GM19372 (cell line): ENCODE measurements around the gene KLHL26.
A peak's percentile ranks its signal among the peaks of the same experiment; 100 is the strongest.
"Not testable (repeated sequence)": the region's sequence is repeated elsewhere in the genome, so short reads cannot be mapped to it uniquely, and the experiment has no call there.

ENCODE experiments used
- ATAC-seq: cut with Tn5 transposase; IDR thresholded peaks from one replicate; pipeline ENCODE4 v1.9.1; 2021; ENCODE audit warnings: mild to moderate bottlenecking, low read depth, moderate library complexity; ENCODE audit not compliant: unreplicated experiment

The KLHL26 gene

GRCh38 chr19:18636969-18637629, at the start of gene KLHL26:
Gene KLHL26, plus strand, starts transcription at chr19:18637028. Its CDS starts 27 bp downstream, at chr19:18637055.
- ATAC-seq = no peak

GRCh38 chr19:18587561-18587960, 49.3 kb upstream of the KLHL26 start:
- ATAC-seq = no peak

GRCh38 chr19:18587962-18588610, 48.7 kb upstream of the KLHL26 start:
- no peak for ATAC-seq

GRCh38 chr19:18588611-18589379, 48.0 kb upstream of the KLHL26 start, which contains the start of gene REX1BD:
Gene REX1BD, plus strand, starts transcription at chr19:18588798. Its CDS starts 4 bp downstream, at chr19:18588802.
- ATAC-seq = peak; percentile 73

- ATAC-seq = peak; percentile 20
These were observed 47.2 kb upstream of the KLHL26 start for GRCh38 chr19:18589380-18590272.

GRCh38 chr19:18590273-18591272, 46.3 kb upstream of the KLHL26 start:
- no peak for ATAC-seq

- no peak for ATAC-seq
These were observed 45.0 kb upstream of the KLHL26 start for GRCh38 chr19:18591735-18592385.

GRCh38 chr19:18592732-18593131, 44.1 kb upstream of the KLHL26 start:
- not testable (repeated sequence) for ATAC-seq

- no peak for ATAC-seq
These were observed 43.3 kb upstream of the KLHL26 start for GRCh38 chr19:18593367-18594095.

- peak; percentile 76 for ATAC-seq
These were observed 42.6 kb upstream of the KLHL26 start for GRCh38 chr19:18594096-18594823.

GRCh38 chr19:18594824-18595373, 41.9 kb upstream of the KLHL26 start:
- ATAC-seq = no peak

GRCh38 chr19:18595475-18595874, 41.4 kb upstream of the KLHL26 start:
- no peak for ATAC-seq

GRCh38 chr19:18596752-18597157, 40.1 kb upstream of the KLHL26 start:
- no peak for ATAC-seq

GRCh38 chr19:18597809-18598660, 38.8 kb upstream of the KLHL26 start:
- no peak for ATAC-seq

GRCh38 chr19:18599485-18599884, 37.3 kb upstream of the KLHL26 start:
- no peak for ATAC-seq
